HCT116 (cell line): ENCODE results near the gene CHCT1.

Source experiments
- FOSL1 ChIP-seq: IDR thresholded peaks from 2 replicates; pipeline ENCODE4 v1.6.1; 2012; ENCODE audit warnings: low read depth
- POLR2A ChIP-seq: IDR thresholded peaks from 2 replicates; pipeline ENCODE4 v1.7.0; 2011; ENCODE audit warnings: borderline replicate concordance; ENCODE audit not compliant: insufficient read depth, insufficient read length; ENCODE audit errors: extremely low read depth
- POLR2AphosphoS5 ChIP-seq: IDR thresholded peaks from 2 replicates; pipeline ENCODE4 v1.6.1; 2011; ENCODE audit warnings: mild to moderate bottlenecking, low read depth, low read length, moderate library complexity
- TF ChIP-seq, protein P1 (sequence below): IDR thresholded peaks from 2 replicates; pipeline ENCODE4 v1.6.1; 2012
- TF ChIP-seq, protein P2 (sequence below), 3 experiments: fragments of 200-600 bp in 1 of 3; sonication (generic) in 1 of 3; IDR thresholded peaks in 2 of 3; conservative IDR thresholded peaks in 1 of 3; 2 replicates each; pipeline ENCODE4 v1.5.1; 2012 to 2017; ENCODE audit warnings: low read depth in 2 of 3, low read length in 2 of 3, antibody characterized with exemption in 1 of 3, borderline replicate concordance in 1 of 3, control low read depth in 1 of 3, mild to moderate bottlenecking in 1 of 3, mixed read lengths in 1 of 3, mixed run types in 1 of 3, moderate library complexity in 1 of 3; ENCODE audit not compliant: insufficient read depth in 1 of 3

DNA sequence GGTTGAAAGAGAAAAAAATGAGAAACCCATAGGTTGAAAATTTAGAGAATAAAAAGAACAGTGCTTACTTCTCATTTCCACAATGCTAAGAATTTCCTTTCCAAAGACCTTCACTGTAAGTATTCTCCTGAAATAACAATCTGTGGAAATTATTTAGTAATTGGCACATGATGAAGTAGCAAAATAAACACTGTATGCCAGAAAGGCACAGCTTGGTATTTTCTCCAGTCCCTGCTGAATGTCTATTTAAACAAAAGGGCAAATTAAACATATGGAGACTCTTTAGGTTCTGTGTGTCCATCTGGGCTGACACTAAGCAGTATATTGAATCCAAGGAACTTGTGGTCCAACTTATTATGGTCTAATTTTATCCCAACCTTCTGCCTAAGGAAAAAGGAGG lies 46.1 kb downstream of the CHCT1 start:
- TF ChIP-seq, protein P1, sequence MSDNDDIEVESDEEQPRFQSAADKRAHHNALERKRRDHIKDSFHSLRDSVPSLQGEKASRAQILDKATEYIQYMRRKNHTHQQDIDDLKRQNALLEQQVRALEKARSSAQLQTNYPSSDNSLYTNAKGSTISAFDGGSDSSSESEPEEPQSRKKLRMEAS, result no peak
- no peak for TF ChIP-seq POLR2A
- TF ChIP-seq FOSL1, result no peak
- TF ChIP-seq, protein P2, sequence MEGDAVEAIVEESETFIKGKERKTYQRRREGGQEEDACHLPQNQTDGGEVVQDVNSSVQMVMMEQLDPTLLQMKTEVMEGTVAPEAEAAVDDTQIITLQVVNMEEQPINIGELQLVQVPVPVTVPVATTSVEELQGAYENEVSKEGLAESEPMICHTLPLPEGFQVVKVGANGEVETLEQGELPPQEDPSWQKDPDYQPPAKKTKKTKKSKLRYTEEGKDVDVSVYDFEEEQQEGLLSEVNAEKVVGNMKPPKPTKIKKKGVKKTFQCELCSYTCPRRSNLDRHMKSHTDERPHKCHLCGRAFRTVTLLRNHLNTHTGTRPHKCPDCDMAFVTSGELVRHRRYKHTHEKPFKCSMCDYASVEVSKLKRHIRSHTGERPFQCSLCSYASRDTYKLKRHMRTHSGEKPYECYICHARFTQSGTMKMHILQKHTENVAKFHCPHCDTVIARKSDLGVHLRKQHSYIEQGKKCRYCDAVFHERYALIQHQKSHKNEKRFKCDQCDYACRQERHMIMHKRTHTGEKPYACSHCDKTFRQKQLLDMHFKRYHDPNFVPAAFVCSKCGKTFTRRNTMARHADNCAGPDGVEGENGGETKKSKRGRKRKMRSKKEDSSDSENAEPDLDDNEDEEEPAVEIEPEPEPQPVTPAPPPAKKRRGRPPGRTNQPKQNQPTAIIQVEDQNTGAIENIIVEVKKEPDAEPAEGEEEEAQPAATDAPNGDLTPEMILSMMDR (IDR thresholded peaks at IDR 0.05 in 2 of 3, conservative IDR thresholded peaks at IDR 0.05 in 1 of 3; ENCODE audit: borderline replicate concordance in 1 of 3, insufficient read depth in 1 of 3, low read depth in 2 of 3, low read length in 2 of 3), result no peak
- TF ChIP-seq POLR2AphosphoS5, result no peak
